Brain pericyte (primary cell): ENCODE measurements around the gene SYTL4.

Experiments
- DNase-seq: peaks from one replicate; pipeline ENCODE4 v3.0.0-alpha.2; 2012; ENCODE audit warnings: low read depth, low spot score

SYTL4 gene

DNA sequence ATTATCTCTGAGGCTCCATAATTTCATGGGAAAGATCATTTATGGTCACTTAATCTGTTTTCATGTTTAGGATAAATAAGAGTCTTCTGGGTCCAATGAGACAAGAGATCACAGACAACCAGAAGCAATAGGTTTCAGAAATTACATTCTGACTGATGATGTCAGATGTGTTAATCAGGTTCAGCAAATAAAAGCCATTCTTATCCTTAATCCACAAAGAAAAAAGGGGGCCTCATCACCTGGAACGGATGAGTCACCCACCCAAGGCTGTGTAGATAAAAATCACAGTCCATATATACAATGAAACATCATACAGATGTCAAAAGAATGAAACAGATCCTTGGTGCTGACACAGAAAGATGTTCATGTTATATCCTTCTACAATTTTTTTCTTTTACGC is 36.6 kb downstream of the SYTL4 start:
- no peak for DNase-seq

DNA sequence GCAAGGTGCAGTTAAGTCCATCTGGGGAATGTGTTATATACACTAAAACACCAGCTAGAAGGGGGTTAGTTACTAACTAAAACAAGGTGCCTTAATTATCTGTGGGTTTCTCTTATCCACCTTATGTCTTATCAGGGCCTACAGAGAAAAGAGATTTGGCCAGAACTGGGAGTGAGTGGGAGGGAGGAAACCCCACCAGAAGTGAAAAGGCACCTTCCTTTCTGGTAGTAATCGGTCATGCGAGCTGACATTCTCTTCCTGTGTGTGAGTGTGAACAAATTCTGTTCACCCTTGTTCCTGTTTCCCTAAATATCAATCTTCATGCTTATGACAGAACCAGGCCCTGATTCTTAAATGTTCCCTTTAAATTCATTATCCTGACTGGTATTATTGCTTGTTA is 44.4 kb downstream of the SYTL4 start:
- no peak for DNase-seq

DNA sequence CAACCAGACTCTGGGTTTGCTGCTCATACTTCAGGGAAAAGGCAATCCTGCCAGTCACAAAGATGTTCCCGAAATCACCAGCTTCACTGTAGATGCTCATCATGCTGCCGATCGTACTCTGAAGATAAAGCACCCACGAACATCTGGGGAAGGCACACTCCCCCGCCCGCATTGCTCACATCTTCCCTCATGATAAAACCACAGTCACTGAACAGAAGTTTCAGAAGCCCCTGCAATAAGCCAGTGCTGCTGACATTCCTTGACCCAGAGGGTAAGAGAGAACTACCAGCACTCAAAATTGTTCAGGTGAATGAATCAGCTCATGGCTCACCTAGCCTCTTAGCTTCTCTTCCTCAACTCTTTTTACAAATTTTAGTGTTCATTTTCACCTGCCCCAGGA is 44.8 kb downstream of the SYTL4 start:
- no peak for DNase-seq

DNA sequence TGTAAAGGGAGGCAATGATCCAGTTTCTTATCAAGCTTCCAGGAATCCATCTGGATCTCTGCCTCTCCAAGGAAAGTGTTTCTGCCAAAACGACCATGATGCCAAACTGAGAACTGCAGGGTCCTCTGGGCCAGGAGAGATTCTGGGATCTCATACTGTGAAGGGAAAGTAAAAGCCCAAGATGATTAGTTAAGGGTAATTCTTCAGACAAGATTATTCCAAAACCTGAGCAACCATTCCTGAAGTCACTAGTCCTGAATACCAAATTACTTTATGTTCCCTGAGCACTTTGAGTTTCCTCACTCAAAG is 46.0 kb downstream of the SYTL4 start:
- no peak for DNase-seq

DNA sequence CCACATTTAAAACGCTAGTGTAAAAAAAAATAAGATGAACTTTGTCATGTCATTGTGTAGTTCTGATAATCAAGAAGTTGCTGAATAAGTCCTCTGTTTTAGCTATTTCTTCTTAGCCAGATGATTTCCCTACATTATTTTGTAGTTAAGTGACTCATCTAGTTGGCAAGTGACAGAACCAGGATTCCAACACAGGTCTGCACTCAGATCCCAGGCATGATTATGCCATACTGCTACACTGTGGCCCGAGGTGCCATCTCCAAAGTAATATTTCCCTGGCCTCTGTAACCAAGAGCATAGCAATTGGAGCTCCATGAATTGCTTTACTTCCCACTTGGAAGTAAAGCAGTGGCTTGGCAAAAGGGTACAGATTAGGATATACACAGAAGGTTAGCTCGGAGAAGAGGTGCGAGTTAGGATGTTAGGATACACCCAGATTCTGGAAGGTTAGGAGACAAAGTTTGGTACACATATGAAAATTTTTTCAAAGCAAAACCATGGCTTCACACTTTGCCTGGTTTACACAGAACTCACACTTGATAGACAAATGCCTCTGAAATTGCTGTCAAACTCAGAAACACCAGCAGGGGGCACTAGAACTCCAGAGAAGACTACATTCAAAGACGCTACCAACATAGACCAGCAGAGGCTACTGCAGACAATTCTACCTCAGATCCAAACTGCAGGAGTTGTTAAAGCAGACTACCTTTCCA is 46.5 kb downstream of the SYTL4 start:
- peak; percentile 41 for DNase-seq

DNA sequence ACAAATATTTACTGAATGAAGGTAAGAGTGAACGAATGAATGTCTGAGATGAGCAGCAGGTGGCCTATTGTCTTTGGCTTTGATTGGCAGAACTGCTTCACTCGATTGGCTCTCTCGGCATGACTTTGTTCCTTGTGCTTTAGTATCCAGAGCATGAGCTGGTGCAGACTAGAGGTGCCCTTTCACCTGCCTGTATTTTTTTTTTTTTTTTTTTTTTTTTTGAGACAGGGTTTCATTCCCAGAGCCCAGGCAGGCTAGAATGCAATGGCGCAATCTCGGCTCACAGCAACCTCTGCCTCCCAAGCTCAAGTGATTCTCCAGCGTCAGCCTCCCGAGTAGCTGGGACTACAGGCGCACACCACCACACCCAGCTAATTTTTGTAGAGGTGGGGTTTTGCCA is 49.0 kb downstream of the SYTL4 start:
- no peak for DNase-seq

DNA sequence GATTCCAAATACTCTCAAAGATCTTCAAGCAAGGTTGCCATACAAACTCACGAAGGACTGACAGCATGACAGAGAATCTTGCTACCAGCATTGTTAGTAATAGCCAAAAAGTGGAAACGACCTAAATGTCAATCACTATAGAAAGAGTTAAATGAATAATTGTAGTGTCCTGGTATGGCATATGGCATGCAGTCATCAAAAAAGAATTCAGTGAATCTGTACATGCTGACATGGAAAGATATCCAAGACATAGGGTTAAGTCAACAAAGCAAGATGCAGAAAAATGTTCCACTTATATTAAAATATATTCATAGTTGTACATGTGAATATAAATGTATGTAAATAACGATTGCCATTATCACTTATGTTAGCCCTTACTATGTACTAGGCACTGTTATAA is 50.3 kb downstream of the SYTL4 start:
- no peak for DNase-seq

DNA sequence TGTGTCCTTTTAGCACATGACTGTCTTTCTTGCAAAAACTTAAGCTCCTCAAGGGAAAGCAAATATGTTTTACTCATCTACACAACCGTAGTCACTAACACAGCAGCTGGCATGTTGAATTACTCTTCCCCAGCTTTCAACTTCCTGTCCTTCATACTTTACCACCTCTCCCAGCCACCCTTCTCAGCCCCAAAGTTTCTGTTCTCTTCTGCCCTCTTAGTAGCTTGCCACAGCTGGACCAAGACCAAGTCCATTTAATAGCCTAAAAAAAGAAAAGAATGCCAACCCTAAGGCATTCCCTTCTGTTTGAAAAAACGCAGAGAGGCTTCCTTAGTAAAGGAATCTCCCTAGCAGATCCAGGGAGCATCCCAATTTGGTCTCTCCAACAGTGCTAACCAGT is 51.2 kb downstream of the SYTL4 start:
- DNase-seq: no peak

DNA sequence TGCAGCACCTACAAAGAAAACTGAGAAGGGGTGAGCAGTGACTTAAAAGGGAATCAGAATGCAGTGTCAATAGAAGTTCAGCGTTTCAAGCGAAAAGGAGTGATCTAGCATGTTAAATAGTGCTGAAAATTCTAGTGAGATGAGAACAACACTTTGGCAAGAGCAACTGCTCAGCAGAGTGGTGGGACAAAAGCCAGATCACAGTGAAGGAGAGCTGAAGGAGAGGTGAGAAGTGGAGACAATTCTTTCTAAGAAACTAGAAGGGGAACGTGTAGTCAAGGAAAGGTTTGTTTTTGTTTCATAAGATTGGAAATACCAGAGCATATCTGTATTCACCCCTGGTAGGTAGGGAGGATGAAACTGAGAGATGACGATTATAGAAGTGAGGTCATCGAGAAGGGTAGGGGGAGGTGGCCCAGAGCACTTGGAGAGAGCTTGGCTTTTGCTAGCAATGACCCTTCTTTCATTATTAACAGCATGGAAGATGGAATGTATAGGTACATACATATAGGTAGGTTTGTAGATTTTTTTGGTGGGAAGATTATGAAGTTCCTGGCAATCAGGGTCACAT is 54.2 kb downstream of the SYTL4 start:
- no peak for DNase-seq

DNA sequence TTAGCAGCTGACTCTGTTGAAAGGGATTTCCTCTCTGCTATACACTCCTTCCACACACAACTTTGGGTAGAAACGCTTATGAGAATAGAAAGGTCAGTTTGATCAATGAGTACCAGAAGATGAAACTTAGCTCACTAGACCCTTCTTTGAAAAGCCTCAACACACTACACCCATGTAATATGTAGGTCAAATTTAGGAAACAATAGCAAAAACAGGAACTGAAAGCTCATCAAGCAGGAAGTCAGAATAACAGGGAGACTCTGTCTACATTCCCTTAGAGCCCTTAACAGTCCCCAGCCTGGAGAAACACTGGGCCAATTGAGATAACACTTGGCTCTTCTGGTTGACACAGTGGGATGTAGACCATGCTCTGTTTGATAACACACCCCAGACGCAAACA is 57.2 kb downstream of the SYTL4 start:
- DNase-seq: no peak

DNA sequence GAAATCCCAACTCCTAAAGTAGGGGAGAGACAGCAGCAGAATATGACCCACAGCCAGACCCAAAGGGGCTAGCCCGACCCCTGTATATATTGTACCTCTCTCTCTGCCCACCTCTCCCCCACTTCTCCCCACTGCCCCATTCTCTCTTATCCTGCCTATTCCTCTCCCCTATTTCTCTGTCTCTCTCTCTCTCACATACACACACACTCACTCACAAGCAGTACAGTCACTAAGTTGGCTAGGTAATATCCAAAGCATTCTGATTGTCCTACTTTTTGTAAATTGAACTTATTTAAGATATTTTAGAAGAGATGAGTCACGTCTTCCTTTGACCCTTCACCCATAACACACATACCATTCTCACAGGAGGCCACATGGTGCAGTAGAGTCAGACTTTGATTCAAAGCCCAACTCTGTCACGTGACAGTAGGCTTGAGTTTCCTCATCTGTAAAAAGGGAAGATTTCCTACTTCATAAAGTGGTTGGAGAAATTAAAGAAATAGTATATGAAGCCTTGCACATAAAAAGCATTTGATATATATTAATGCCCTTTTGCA is 58.4 kb downstream of the SYTL4 start:
- no peak for DNase-seq

DNA sequence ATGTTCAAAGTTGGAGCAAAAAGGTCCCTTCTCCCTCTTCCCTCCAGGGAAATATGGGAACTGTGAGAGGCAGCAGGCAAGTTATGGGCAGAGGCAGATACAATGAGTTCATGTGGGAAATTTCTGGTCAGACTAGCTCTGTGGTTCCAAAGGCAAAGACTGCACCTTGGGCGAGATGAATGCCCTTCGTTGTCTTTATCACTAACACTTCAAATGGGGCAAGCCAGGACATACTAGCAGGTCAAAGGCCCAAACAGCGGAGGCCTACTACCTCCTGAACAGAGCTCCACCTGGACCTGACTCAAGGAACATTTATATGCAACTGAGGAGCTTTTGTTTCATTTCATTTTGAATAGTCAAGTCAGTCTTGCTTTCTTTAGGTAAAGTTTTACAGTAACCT is 59.0 kb downstream of the SYTL4 start:
- no peak for DNase-seq

DNA sequence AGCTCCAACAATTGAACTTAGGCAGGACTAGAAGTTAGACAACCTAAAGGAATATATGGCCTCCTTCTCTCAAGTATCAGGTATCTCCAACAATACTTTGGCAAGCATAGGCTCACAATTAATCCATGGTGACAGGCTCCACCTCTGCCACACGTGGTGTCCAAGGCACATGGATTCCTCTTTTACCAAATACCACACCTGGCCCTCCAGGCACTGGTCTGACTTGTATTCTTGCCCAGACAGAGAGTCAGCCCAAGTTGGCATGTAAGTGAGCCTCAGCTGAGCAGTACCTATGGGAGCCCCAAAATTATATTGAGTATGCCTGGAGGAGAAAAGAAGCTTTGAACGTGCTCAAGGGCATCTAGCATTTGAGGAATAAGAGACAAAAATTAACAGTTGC is 68.3 kb downstream of the SYTL4 start:
- no peak for DNase-seq

DNA sequence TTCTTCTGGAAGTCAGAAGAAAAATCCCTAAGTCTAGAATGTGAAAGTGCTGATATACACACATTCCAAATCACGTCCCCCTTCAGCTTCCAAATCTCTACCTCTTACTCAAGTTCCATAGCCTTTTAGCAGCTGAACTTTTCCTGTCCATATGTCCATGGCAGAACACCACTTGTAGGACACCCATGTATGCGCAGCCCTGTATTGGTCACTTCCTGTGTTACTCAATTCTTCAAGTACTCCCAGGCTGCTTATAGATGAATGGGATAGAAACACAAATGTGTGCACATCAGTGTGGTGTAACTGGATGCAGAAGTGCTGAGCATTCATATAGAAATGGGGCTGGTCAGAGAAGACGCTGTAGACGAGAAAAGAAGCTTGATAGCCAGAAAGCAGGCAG is 69.1 kb downstream of the SYTL4 start:
- DNase-seq: no peak

DNA sequence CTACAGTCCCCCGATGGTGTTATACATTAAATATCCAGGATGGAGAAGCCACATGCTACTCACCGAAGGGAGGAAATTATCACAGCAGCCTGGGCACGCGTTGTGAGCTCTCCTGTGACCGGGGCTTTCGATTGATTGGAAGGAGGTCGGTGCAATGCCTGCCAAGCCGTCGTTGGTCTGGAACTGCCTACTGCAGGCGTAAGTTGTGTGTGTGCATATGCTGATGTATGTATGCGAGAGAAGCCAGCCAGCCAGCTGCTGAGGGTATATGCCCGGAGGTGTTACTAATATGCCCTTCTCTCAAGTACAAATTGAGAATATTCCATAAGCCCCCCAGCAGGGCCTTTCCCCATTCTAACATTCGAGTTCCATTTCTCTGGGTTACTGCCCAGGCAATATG is 69.8 kb downstream of the SYTL4 start:
- DNase-seq: no peak

DNA sequence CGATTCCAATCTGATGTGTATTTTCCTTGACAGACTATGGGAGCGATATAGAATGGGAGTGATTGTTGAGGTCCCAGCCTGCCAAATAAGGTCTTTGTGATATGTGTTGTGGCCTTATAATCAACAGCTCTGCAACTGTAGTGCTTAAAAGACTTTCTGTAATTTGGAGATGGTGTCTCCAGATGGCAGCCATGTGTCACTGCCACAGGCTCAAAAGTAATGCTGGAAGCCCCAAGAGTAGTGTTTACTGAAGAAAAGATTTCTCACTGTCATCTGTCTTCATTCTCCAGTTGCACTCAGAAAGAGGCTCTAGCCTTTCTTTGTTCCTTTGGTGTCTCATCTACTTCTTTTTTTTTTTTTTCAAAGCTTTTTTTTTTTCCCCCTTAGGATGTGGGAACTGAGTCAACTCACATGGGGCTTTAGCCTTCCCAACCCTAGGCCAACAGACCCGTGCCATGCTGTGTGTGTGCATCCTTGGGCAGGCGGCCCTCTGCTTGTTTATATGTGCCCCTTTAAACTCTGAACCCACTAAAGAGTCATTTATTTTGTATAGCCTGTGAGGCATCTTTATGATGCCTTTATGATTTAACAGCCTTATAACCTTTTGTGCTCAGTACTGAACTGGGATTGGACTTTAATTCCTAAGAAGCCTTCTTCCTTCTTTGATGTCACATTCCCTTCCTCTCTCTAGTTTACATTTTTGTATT is 72.3 kb downstream of the SYTL4 start:
- DNase-seq: no peak

DNA sequence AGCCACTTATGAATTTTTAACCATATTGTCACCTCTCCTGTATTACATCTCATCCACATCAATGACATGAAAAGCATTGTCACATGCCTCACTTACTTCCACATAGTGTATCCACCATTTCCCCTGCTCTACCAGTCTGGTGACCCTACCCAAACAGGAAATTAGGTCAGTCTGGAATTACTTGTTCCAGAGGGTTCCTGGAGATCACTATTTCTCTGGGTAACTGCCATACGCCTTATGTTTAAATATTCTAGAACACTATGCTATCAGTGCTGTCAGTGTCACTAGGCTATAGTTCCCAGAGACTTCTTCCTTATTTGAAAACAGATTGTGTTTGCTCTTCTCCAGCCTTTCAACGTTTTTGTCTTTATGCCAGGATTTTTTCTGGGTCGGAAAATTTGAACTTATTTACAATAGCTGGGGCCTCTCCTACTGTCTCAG is 73.0 kb downstream of the SYTL4 start:
- DNase-seq: no peak

DNA sequence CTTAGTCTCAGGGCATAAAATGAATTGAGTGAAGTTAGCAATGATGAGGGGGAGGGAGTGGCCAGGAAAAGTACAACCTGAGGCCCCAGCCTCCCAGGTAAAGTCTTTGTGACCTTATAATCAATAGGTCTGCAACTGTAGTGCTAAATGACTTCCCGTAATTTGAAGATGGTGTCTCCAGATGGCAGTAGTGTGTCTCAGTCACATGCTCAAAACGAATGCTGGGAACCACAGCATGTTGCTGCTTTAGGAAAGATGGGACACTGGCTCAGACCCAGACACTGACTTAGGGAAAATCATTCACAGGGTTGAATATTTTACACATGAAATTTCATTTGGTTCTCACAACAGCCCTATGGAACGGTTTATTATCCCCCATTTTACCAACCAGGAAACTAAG is 77.7 kb downstream of the SYTL4 start:
- no peak for DNase-seq

DNA sequence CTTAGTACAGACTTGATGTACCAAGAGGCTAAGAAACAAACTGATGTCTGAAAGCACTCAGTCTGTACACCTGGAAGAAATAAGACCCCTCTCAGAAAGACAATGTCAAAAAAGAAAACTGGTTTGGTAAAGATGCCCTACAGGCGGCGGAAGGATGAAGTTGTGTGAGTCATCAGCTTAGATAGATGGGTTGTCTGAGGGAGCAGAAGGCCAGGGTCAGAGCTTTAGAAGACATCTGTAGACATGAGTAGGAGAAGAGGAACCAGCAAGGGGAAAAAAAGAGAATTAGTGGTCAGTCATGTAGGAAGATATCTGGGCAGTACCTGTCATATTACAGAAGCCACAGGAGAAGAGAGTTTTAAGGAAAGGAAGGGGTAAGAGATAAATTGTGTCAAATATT is 79.7 kb downstream of the SYTL4 start:
- no peak for DNase-seq

DNA sequence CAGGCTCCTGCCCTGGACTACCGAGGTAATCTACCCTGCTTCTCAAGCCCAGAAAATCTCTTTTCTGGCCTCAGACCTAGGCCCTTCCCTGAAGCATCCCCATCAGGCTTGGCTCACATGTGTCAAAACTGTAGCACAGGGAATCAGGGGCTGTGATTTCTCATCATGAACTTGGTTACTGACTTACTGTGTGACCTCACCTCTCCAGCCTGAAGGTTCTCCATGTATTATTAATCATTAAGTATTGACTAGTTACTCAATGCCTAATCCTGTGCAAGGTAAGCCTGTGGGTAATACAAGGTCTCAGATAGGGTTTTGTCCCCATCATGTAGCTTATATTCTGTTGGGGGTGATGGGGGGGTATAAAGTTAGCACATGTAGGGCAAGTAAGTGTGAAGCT is 81.1 kb downstream of the SYTL4 start:
- DNase-seq: no peak

DNA sequence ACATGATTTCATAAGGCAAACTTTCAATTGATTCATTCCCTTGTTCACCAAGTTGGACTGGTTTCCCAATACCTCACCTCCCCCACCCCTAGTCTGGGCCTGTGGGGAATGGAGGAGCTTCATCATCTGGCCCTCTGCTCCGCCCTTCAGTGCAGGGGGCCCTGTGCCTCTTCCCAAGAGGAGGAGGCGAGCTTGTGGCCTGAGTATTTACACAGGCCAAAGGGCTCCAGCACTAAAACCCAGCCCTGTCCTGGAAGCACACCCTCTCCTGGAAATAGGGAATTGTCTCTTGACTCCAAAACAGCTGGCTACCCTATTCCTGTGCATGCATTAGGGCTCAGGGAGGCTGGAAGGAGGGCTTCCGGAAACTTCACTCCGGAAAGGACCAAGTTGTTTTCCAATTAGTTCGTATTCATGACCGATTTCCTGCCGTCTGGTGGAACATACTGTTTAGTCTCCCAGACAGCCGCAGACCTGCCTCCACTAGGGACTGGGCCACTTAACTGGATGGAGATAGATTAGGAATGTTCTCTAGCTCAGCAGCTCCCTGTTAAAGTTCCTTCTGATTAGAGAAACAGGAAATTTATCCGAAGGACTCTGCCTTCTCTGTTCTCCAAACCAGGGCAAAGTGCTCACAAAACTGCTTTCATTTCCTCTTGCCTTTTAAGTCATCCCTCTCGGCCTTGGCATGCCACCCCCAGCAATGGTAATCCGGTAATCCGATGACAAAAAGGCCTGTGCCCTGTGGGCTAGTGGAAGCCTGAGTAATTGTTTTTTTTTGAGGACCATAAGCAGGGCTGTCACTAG is 82.2 kb downstream of the SYTL4 start:
- peak; percentile 57 for DNase-seq
